ENCODE results near the gene TMEM108.

TMEM108 gene

GRCh38 chr3:133121450-133121849 is 83.3 kb downstream of the TMEM108 start:
- DNase-seq = no peak

DNA sequence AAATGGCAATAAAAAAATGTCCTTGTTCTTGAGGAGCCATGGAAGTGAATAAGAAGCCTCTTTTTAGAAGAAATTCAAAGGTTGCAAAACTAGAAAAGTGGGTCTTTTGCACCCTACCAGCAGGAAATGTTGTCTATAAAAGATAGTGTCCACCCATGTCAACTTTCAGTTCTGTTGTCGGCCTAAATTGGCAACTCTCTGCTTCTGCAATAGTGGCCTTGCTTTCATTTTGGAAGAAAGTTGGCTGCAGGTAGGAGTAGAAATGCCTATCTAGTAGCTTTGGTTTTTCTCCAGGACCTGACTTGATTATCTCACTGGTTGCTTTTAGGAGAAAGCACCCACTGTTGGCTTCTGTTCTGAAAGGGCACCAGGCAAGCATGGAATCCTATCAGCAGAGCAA is 85.4 kb downstream of the TMEM108 start:
- DNase-seq = no peak

GRCh38 chr3:133124511-133124910 is 86.3 kb downstream of the TMEM108 start:
- no peak for DNase-seq

- no peak for DNase-seq
These were observed 87.0 kb downstream of the TMEM108 start for GRCh38 chr3:133125171-133125570.

DNA sequence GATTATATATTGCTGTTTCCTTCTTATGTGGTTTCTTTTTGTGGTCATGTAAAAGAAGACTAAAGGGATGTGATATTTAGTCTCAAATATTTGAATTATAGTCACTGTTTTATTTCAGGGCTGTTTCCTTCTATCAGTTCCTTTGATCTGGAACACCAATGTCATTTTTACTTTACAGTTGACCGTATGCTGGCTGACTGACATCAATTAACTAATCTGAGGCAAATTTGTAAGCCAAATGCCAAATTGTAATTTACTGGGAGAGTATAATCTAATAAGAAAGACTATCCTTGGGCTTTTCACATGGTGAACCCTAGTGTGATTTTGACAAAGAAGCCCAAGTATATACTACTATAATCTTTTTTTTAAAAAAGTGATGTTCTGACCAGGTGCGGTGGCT is 87.6 kb downstream of the TMEM108 start:
- no peak for DNase-seq

GRCh38 chr3:133127381-133127780 is 89.2 kb downstream of the TMEM108 start:
- no peak for DNase-seq

GRCh38 chr3:133130168-133130567 is 92.0 kb downstream of the TMEM108 start:
- DNase-seq = no peak

- DNase-seq = no peak
These were observed 97.1 kb downstream of the TMEM108 start for GRCh38 chr3:133135306-133135705.

DNA sequence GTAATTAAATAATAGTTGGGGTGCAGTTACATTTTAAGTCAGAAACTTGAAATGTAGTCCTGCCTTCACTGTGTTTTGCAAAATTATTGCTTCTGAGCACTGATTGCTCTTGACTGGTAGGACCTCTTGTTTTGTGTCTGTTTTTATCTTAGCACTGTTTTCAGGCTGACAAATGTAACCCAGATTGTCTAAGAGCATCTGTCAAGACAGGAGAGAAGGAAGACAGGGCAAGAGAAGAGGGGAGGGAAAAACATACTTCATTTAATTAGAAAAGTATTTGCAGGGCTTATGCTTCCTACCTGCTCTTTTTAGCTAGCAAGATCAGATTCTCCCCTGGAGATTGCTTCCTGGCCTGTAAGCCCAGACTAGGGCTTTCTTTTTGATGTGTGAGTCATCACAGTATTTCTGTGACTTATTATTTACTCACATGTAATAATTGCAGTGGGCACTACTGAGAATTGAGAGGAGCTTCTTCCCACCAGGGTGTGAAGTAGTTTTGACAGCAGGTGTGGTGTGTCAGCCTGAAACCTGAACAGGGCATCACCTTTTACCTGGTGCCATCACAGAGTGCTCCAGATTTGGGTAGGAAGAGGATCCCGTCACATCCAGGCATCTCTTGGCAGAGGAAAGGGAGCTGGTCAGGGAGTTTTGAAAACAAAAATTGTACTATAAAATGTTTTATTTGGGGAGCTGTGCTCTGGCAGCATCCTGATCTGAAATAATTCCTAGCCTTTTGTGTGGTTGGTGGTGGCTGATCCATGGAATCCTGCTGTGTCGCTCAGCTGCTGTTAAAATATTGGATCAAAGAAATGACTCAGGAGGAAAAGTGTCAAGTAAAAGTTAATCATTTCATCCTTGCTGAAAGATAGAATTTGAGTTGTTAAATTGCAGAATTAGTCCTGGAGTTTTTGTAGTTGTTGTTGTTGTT is 98.2 kb downstream of the TMEM108 start:
- DNase-seq = no peak

DNA sequence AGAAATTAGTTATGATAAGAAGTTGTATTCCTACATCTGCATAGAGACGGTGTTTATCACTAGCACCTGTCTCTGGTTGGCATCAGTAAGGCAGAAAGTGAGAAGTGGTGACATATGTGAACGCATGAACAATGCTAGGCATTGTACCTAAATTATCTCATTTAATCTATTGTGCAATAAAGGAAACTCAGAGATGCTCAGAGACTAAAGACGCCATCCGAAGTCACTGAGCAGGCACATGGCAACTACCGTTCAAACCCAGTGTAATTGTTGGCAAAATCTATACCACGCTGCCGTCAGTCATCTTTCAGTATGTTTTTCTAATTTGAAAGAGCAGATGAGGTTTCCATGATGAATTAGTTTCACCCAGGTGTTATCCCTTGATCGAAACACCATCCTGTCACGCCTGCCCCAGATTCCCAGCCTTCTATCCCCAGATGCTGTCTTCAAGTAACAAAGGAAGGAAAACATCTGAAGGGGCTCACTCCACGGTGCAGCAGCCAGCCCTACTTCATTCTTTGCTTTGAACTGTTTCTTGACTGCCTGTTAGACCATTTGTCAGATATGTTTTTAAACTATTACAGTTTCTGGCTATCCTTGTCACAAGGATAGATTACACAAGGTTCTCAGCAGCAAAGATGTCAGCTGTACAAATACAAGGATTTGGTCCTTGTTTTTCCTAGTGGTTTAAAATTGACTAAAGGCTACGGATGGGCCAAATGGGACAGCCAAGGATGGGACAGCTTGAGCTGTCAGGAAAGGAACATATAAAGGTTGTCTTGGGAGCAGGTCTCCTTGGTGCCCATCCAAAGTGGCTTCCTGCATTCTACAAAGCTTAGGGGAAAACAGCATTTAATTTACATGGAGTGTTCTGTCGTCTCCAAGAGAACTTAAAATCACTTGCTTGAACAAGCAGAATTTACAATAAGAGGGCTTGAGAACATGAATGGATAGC is 99.1 kb downstream of the TMEM108 start:
- no peak for DNase-seq

GRCh38 chr3:133138017-133138416 is 99.8 kb downstream of the TMEM108 start:
- no peak for DNase-seq

DNA sequence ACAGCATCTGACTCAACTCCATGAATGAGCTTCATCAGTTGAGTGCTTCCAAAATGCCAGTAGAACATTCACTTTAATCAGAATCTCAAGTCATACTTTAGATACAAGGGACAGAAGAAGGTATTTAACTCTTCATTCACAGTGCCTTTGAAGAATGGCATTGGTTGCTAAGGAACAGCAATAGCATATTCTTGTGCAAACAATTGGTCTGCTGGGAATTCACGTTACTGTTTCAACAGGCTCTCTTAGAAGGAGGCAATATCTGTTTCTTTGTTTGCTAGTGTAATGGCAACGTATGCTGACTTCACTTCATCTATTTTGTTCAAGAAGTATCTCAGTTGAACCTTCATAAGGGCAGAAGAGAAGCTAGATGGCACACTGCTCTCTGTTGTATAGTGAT is 113.9 kb downstream of the TMEM108 start:
- DNase-seq = no peak

DNA sequence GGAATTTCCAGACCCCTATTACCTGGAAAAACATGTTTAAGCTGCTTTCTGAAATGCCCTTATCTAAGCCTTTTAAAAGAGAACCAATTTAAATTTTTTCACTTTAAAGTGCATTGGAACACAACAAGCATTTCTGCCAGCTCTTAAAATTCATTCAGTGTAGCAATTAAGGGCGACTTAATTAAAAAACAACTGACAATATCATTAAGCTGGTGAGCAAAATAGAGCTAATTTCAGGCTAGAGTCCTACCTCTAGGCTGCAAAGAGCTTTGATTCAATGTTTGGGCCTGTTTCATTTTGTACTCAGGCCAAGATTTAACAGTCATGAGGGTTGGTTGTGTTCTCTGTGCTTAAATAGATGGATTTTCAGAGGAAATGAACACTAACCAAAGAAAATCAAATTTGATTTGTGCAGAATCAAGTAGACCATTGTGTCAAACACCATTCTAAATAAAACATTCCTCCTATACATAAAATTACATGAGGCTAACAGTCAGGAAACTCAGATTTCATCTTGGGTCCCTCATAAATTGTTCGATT is 114.6 kb downstream of the TMEM108 start:
- no peak for DNase-seq

DNA sequence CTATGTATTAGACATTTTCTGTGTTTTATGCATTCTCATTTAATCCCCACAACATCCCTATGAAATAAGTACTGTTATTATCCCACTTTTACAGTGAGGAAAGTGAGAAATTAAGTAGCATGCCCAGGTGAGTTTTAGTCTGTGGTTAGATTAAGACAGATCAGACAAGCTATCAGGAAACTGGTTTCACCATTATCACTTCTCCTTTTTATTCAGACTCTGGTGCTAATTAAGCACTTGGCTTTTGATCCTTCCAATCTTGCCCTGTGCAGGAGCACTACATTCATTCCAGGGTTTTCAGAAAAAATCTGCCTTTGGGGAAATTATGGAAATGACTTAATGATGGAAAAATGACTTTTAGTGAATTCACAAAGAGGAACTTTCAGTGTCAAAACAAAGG is 115.2 kb downstream of the TMEM108 start:
- no peak for DNase-seq

GRCh38 chr3:133157716-133158115 is 119.5 kb downstream of the TMEM108 start:
- no peak for DNase-seq

DNA sequence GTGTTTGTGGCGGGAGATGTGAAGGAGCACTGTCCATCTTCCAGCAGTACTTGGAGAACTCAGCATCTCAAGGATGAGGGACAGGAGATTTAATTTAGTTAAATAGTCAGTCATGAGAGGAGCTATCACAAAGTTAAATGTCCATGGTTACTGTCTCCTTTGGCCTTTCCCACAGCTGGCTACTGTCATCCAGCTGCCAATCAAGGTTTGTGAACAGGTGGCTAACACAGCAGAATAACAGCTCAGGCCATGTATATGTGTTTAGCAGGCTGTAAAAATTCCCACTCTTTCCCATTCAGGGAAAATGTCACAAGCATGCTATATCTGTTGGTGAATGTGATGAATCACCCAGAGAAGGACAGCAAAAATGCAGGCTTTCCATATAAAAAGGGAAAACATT is 120.5 kb downstream of the TMEM108 start:
- DNase-seq = no peak

DNA sequence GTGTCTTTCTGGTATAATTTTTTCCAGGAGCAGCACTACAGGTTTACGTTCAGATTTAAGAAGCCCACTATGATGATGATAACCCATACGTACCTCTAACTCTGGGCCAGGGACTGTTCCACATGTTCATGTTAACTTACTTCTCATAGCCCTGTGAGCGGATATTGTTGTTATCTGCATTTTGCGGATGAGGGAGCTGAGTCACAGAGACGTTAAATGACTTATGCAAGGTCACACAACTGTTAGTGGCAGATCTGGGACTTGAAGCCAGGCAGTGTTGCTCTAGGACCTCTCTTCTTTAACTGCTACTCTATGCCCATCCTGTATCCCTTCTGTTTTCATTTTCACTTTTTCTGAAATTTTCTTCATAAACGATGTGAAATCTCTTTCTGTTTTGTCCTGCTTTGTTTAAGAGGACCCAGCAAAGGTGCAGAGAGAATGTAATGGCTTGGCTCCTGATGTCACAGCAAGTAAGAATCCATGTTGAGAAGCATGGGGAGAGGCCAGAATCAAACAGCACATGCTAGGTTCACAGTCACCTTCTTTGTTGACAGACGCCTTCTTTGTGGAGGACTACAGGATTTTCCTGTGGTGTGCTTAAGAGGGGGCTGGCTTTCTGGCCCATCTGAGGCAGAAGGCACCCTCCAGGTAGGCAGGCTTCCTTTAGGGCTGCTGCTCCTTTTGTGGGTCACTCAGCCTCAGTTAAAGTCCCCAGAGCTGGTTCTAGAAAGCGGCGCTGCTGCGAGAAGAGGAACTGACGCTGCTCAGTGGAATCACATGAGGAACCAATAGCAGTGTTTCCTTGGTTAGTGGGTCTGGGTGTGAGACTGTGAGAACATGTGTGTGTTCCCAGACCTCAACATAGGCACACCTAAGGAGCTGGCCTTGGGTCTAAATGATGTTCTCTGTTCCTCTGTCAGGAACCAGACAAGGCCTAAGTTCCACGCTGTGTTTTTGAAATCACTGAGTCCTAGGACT is 121.6 kb downstream of the TMEM108 start:
- DNase-seq = no peak

DNA sequence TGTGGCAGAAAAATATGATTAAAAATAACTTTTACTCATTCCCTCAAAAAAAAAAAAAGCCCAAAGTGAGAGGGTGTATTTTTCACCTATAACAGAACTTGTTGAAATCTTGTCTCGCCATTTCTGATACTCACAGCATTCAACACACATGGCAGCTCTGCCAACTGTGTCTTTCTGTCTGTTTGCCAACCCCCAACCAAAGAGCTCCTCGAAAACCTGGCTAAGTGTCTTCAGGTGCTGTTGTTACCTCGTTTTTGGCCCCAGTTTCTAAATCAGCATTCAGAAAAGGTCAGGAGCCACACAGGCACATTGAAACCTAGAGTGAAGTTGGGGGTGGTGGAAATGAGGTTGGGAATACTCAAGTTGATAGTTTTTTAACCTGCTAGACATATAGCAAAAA is 123.5 kb downstream of the TMEM108 start:
- DNase-seq = no peak

DNA sequence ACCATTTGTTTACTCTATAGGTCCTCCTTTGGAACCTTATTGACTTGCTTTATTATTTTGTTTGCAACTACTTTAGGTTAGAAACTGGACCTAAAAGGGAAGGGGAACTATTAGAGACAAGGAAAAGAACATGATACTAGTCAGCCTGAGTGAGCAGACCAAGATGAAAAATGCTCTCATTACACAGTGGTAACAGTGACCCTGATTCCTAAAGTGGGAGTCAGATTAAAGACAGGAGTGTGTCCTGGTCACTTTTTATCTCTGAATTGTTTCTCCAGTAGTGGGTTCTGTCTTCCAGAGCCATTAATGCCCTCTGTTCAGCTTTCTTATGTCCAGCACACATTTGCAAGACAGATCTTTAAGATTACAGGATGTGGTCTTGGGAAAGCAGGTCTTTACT is 124.1 kb downstream of the TMEM108 start:
- no peak for DNase-seq

DNA sequence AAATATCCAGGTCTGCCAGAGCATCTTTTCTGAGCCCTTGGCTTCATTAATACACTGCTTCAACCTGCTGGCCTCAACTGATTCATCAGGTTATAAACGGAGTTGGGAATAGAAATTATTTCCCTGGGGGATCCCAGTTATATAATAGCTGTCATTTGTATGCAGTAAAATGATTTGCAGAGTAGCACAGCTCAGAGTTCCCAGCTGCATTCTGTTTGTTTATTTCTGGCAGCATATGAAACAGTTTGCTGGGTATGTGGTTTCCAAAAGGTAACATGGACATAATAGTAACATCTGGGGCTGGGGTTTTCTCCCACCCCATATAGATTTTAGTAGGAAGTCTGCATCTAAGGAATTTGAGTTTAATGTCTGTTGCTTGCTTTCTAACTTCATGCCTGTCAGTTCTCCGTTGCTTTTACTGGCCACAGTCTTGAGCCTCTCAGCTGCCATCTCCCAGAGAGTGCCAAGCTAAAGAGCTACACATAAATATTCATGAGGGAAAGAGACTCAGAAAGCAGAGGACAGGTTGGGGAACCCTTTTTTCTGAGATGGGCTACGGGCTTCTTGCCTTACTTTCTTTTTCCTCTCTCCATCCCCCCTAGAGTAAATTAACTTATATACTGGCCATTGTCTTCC is 124.6 kb downstream of the TMEM108 start:
- DNase-seq = no peak

- no peak for DNase-seq
These were observed 129.3 kb downstream of the TMEM108 start for GRCh38 chr3:133167340-133168024.

Data from CD4-positive, alpha-beta T cell treated with Interleukin-1 beta for 1 hour (primary cell).